ENCODE measurements around the gene WDR6.

The WDR6 gene

DNA sequence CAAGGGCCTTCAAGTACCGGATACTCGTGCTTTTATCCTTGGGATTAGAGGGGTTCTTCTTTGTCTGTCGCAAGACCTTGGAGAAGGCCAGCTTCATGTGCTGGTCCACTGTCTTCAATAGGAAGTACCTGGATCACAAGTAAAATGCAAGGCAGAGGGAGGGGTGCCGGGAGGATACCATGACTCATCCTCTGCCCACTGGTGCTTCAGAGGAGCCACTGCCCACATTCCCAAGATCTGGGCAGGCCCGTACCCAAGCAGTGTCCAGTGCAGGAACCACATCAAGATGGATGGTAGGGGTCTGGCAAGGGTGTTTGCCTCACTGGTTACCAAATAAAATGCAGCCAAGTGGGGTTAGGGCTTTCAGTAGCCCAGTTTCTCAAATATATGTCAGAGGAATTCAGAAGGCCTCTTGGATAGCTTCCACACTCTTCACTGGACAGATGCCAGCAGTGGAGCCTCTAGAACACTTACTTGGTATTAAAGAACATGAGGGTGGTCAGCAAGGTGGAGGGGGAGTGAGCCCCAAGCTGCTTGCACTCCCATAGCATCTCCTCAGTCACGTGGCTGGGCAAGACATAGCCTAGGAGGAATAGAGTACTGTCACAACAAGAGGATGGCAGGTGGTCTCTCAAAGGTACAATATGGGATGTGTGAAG is 25.6 kb downstream of the WDR6 start:
- no peak for TF ChIP-seq CTCF (conservative IDR thresholded peaks at IDR 0.05; ENCODE audit: low read depth, low read length)
- H3K4me3 ChIP-seq (ENCODE audit: low read length) = no peak overlapping the region
- DNase-seq (ENCODE audit: low read depth) = no peak

DNA sequence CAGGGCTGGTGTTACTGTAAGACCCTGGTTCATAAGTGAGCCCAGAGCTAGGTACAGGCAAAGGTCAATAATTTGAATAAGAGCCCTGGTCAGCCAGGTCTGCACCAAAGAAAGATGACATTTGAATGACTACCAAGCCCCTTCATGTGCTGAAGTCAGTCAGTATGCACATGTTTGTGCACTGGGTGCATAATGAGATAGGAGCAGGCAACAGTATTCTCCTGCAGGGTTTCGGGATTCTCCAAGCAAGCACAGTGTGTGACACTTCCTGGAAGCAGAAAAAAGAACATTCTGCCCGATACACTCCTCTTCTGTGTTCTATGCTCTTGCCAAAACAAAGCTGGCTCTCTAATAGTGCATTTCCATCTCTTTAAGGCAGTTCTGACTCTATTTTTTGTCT is 27.5 kb downstream of the WDR6 start:
- TF ChIP-seq CTCF (conservative IDR thresholded peaks at IDR 0.05; ENCODE audit: low read depth, low read length) = no peak
- no peak for DNase-seq (ENCODE audit: low read depth)
- H3K4me3 ChIP-seq (ENCODE audit: low read length) = no peak overlapping the region

DNA sequence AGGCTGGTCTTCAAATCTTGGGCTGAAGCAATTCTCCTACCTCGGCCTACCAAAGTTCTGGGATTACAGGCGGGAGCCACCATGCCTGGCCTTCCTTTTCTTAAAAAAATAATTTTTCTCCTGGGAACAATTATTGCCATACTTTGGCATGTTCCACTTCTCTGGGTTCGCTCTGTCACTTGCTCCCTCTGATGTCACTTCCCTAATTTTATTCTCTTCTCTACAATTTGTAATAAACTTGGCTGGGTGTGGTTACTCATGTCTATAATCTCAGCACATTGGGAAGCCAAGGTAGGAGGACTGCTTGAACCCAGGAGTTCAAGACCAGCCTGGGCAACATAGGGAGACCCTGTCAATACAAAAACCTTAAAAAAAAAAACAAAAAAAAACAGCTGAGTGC is 28.1 kb downstream of the WDR6 start:
- H3K4me3 ChIP-seq (ENCODE audit: low read length) = no peak overlapping the region
- TF ChIP-seq CTCF (conservative IDR thresholded peaks at IDR 0.05; ENCODE audit: low read depth, low read length) = no peak
- DNase-seq (ENCODE audit: low read depth) = no peak

- no peak for TF ChIP-seq CTCF (conservative IDR thresholded peaks at IDR 0.05; ENCODE audit: low read depth, low read length)
- no peak for DNase-seq (ENCODE audit: low read depth)
- no peak overlapping the region for H3K4me3 ChIP-seq (ENCODE audit: low read length)
These were observed 46.4 kb downstream of the WDR6 start for GRCh38 chr3:49053543-49053942.

DNA sequence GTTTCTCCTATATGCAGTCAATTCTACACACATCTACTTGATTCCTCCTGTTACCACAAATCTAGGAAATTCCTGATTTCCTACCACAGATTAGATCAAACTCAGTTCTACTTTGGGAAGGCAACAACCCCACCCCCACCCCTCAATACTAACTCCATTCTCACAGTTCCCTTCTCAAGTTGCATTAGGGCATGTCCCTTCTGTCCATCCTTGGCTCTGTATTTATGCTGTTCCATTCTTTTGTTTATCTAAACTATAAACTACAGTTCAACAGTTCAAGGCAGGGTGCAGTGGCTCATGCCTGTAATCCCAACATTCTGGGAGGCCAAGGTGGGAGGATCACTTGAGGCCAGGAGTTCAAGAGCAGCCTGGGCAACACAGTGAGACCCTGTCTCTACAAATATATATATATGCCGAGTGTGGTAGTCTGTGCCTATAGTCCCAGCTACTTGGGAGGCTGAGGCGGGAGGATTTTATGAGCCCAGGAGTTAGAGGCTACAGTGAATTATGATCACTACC is 47.2 kb downstream of the WDR6 start:
- DNase-seq (ENCODE audit: low read depth) = no peak
- H3K4me3 ChIP-seq (ENCODE audit: low read length) = no peak overlapping the region
- no peak for TF ChIP-seq CTCF (conservative IDR thresholded peaks at IDR 0.05; ENCODE audit: low read depth, low read length)

DNA sequence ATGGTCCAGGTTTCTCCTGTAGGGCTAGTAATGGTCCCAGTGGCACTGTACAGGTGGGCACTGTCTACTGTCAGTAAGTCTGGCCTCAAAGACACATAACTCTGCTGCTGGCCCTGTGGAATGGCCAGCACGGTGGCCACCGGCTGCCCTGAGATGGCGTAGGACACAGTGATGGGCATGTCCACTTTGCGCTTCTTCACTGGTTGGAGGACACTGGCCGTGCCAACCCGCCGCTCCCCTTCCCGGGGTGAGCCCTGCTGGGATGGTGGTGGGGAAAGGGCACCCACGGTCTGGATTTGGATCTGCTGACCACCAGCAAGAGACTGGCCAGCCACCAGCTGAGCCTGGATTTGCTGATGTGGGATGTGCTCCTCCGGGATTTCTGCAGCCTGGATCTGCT is 50.1 kb downstream of the WDR6 start:
- TF ChIP-seq CTCF (conservative IDR thresholded peaks at IDR 0.05; ENCODE audit: low read depth, low read length) = no peak
- DNase-seq (ENCODE audit: low read depth) = no peak
- H3K4me3 ChIP-seq (ENCODE audit: low read length) = no peak overlapping the region

DNA sequence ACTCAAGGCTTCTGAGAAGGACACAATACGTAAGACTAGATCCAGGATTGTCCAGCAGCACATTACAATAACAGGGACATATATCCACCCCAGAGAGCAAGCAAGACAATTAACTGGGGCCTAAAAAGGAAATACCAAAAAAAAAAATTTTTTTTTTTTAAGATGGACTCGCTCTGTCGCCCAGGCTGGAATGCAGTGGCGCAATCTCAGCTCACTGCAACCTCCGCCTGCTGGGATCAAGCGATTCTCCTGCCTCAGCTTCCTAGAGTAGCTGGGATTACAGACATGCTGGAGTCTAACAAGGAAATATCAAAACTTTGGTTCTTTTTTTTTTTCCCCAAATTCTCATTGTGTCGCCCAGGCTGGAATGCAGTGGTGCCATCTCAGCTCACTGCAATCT is 50.8 kb downstream of the WDR6 start:
- no peak for TF ChIP-seq CTCF (conservative IDR thresholded peaks at IDR 0.05; ENCODE audit: low read depth, low read length)
- no peak for DNase-seq (ENCODE audit: low read depth)

More for the DNA sequence above, 50.8 kb downstream of the WDR6 start:
- H3K4me3 ChIP-seq (ENCODE audit: low read length) = no peak overlapping the region

All from retinal pigment epithelial cell (primary cell).